SKM-1 treated with dmso at 0.1 percent for 144 hours (cell line): ENCODE measurements around the gene EIF1.
"Not testable (repeated sequence)": the region's sequence is repeated elsewhere in the genome, so short reads cannot be mapped to it uniquely, and the experiment has no call there.

ENCODE experiments used
- DNase-seq: peaks from one replicate; lab custom pipeline; 2025; ENCODE audit not compliant: unreplicated experiment; lab: John Stamatoyannopoulos, UW

EIF1 gene

DNA sequence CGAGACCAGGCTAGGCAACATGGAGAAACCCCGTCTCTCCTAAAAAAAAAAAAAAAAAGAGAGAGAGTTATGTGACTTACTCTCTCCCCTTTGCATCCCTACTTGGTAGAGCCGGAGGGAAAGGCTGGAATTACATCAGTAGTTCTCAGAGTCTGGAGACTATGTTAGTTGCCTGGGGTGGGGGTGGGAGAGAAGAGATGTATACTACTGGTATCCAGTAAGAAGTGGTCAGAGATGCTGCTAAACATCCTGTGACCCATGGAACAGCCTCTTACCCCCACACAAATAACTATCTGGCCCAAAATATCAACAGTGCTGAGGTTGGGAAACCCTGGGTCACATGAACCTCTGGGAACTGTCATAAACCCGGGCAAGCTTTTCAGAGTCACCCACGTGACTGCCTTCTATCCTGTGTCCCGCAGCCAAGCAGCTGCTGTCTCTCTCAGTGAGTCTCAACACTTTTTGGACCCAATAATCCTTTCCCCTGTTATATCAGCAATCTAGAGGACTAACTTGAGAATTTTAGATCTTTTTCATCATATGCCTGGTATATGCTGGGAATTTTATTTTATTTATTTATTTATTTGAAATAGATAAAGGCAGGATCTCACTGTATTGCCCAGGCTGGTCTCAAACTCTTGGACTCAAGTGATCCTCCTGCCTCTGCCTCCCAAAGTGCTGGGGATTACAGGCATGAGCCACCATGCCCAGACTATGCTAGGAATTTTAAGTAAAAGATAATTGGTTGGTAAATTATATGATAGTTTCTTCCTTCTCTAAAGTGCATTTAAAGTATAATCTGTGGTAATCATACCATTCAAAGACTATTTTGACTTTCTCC lies 8.7 kb downstream of the EIF1 start:
- peak; percentile 26 for DNase-seq

GRCh38 chr17:41700843-41701242 lies 12.2 kb downstream of the EIF1 start:
- DNase-seq = not testable (repeated sequence)

- no peak for DNase-seq
Observed at GRCh38 chr17:41702712-41703111, 14.0 kb downstream of the EIF1 start.

GRCh38 chr17:41705271-41705991 lies 16.7 kb downstream of the EIF1 start:
- DNase-seq = no peak

GRCh38 chr17:41707803-41708669 lies 19.4 kb downstream of the EIF1 start:
- no peak for DNase-seq

DNA sequence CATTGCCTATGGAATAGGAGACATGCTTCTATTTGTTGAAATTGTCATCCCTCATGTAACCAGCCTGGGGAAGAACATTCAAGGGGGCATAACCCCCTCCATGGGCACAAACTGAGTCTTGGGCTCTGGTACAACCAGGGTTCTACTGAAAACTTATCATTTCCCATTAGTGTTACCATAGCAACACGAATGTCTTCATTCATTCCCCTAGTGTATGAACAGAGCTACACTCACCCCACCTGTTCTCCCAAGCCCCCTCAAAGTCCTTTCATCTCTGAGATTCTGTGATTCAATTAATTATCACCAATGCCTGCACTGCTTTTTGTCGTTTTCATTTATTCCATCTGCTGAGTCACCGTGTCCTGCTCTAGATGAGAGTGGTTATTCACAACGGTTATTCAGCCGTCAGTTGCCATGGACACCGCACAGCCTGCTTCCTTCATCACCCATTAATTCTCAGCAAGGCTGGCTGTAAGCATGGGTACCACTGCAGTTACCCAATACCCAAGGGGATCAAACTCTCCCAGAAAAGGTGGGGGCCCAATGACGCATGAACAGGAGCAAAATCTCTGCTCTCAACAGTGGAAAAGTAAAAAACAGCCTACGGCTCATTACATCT lies 21.9 kb downstream of the EIF1 start:
- DNase-seq = no peak

GRCh38 chr17:41711669-41712400 lies 23.1 kb downstream of the EIF1 start, which contains the start of gene GAST:
Gene GAST, plus strand, starts transcription at chr17:41712331. Its CDS starts 3,106 bp downstream, at chr17:41715437.
- DNase-seq = no peak

DNA sequence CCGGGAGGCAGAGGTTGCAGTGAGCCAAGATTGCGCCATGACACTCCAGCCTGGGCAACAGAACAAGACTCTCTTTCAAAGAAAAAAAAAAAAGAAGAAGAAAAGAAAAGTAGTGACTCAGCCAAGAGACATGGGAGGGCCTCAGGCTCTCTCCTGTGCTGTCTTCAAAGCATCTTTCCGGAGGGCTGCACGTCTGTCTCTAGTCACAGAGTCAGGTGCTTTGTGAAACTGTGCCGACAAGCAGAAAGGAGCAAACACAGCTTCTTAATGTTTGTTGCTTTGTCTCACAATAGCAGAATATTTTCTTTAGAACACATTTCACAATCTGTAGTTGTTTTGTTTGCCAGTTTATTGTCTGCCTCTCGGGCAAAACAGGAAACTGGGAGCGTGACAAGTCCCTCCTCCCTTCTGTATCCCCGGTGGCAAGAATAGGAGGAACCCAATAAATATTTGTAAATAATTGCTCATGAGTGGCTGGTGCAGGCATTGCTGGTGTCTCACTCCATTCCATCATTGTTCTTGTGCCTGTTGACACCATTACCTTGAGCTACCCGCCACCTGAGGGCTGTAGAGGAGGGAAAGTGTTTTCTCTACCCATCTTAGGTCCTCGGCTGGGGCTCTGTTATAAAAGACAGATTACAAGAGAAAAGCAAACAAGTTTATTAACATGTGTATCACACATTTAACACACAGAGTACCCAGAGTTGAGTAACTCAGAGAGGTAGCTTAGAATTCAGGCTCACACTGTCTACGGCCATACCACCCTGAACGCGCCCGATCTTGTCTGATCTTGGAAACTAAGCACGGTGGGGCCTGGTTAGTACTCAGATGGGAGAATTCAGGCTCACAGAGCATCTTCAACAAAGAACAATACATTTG lies 29.0 kb downstream of the EIF1 start:
- peak; percentile 11 for DNase-seq

DNA sequence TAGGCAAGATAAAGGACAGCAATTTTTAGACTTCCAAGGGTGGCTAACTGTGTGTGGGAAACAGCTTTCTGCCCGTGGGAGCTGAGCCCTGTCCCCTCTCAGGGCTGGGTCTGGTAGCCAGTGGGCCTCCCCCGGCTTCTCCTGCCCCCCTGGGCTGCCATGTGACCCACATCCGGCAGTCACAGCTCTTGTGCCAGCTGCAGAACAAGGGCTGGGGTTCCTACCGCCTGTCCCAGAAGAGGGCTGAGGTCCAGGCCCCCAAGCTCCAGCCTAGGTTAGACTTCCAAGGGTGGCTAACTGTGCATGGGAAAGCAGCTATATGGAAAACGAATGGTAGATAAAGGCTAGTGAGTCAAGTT lies 29.6 kb downstream of the EIF1 start:
- DNase-seq = no peak

- DNase-seq = no peak
Observed at GRCh38 chr17:41722231-41722630, 33.5 kb downstream of the EIF1 start.

DNA sequence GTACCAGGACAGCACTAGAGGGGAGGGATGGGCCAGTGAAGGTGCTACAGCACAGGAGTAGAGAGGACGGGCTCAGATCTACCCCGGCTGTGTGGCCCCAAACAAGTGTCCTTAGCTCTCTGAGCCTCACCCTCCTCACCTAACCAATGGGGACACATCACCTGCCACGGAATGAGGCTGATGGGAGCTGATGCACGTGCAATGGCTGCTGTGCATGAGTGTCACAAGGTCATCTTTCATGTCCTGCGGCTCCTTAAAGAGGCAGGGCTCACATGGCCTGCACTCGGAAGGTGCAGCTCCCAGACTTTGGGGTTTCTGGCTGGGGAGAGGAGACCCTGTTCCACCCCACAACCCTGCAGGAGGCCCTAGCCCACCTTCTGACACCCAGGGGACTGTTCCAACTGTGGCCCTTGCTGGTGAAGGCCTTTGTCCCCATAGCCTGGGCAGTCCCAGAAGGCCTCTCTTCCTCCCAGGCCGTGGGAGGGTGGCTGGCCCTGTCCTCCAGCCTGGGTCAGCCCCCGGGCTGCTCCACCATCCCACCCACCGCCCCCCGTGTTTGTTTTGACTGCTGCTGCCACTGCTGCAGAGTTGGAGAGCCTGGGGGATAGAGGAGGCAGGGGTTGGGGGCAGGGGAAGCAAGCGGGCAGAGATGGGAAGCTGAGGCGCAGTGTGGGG lies 35.3 kb downstream of the EIF1 start:
- DNase-seq = no peak

DNA sequence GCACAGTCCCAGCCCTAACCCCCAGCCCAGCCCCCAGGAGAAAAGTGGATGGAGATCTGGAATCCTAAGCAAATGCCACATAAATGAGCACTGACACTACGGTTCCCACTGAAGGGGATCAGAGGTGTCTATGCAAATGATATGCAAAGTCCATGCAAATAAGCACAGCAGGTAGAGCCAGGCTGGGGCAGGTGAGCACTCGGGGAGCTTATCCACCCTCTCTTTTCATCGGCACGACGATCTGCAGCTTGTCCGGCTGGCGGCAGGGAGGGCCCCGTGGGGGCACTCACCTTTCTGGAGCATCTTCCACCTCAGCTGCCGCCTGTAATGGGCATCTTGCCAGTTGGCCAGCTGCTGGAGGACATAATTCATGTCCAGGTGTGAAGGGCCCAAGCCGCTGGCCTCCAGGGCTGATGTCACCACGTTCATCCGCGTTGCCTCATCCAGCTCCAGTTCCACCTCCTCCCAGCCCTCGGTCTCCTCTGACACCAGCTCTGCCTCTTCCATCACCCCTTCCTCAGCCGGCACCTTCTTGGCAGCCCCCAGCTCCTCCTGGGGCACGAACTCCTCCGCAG lies 35.9 kb downstream of the EIF1 start:
- DNase-seq = no peak

- DNase-seq = no peak
Observed at GRCh38 chr17:41725134-41725533, 36.4 kb downstream of the EIF1 start.

- DNase-seq = no peak
Observed at GRCh38 chr17:41728056-41728455, 39.4 kb downstream of the EIF1 start.

- no peak for DNase-seq
Observed at GRCh38 chr17:41730479-41730878, 41.8 kb downstream of the EIF1 start.

GRCh38 chr17:41731836-41732235 lies 43.2 kb downstream of the EIF1 start:
- peak; percentile 2 for DNase-seq

DNA sequence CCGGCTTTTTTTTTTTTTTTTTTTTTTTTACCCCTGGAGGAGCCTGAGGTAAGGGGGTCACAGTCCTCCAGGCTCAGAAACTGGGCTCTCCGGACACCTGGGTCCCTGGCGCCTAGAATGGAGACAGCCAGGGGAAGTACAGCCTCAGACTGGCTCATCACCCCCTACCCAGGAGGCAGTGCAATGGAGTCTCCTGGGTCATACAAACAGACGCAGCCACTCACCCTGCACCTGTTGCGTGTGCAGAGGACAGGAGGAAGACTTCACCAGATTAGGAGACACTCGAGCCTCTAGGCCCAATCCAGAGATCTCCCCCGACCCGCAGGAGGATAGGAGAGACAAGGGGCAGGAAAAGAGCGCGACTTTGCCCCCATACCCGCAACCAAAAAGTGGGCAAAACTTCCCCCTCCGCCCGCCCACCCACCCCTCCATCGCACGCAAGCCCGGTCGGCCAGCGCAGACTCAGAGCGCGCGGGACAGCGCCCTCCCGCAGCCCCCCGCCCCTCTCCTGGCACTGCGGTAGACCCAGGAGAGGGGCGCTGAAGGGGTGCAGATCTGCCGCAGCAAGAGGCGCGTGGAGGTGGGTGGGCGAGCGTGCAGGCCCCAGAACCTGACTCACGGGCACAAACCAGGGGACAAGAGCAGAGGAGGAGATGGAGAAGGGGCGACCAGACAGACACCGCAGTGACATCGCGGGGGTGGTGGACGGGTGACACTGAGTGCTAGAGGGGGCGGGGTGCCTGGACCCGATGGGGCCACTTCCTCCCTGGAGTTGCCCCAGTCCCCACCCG lies 44.9 kb downstream of the EIF1 start:
- DNase-seq = no peak
